Muscle layer of duodenum (tissue), 2 donors: ENCODE measurements around the gene MYO5A.

ENCODE experiments used
- H3K27ac ChIP-seq: one replicate; pipeline ENCODE4 v1.7.0; 2013; ENCODE audit warnings: mild to moderate bottlenecking, low read length
- H3K27me3 ChIP-seq: one replicate; pipeline ENCODE4 v1.7.0; 2013; ENCODE audit warnings: low read depth, mild to moderate bottlenecking, control low read depth, low read length
- H3K36me3 ChIP-seq, 2 donors: one replicate each; pipeline ENCODE4 v1.7.0; 2013; ENCODE audit warnings: low read length in 2 of 2, control low read depth in 1 of 2, mild to moderate bottlenecking in 1 of 2; ENCODE audit not compliant: insufficient read depth in 2 of 2, control insufficient read depth in 1 of 2
- H3K4me1 ChIP-seq, 2 donors: one replicate each; pipeline ENCODE4 v1.7.0; 2013; ENCODE audit warnings: low read length in 2 of 2, mild to moderate bottlenecking in 2 of 2, control low read depth in 1 of 2, moderate library complexity in 1 of 2; ENCODE audit not compliant: insufficient read depth in 2 of 2, control insufficient read depth in 1 of 2
- H3K4me3 ChIP-seq, 2 donors: one replicate each; pipeline ENCODE4 v1.7.0; 2013; ENCODE audit warnings: low read length in 2 of 2, low read depth in 1 of 2, mild to moderate bottlenecking in 1 of 2
- H3K9me3 ChIP-seq, 2 donors: one replicate each; pipeline ENCODE4 v1.7.0; 2013; ENCODE audit warnings: low read length in 2 of 2, control low read depth in 1 of 2, mild to moderate bottlenecking in 1 of 2; ENCODE audit not compliant: control insufficient read depth in 1 of 2
- donor health status: healthy.

The MYO5A gene

DNA sequence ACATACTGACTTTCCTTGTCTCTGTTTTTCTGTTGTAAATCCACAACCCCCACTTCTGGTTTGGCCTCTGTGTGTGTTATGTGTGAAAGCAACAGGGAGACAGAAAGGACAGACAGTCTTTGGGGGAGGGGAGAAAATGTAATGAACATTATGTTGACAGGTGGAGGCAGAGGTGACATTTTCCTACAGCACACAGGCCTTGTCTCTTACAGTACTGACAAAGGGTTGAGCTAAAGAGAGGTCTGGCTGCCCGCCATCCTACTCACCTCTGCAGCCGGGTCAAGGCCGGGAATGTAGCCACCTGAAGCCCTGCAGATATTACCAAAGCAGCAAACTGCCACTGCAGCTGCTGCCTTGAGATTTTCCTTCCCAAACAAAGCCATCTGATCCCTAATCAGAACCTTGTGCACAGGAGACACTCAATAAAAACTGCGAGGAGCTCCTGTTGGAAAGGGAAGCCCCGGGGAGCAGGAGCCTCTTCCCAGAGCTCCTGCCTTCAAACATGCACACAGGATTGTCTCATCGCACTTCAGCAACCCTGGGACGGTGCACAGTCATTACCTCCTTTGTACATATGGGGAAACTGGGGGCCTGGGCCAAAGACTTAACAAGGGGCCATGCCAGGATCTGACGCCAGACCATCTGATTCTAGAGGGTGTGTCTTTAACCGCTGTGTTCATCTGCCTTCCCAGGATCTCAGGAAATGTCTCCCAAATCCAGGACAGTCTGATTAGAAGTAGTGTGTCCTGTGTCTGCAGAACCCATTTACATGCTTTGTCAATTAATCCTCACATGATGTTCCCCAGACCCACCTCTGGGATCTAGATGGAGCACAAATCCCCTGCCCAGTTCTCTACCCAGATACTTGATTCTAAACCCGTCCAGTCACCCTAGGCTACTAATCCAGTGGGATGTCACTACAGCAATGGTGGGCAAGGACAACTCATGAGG is 247.3 kb downstream of the MYO5A start:
- H3K27me3 ChIP-seq: no peaks in the 10 kb centered on the region
- no peak overlapping the region for H3K27ac ChIP-seq

DNA sequence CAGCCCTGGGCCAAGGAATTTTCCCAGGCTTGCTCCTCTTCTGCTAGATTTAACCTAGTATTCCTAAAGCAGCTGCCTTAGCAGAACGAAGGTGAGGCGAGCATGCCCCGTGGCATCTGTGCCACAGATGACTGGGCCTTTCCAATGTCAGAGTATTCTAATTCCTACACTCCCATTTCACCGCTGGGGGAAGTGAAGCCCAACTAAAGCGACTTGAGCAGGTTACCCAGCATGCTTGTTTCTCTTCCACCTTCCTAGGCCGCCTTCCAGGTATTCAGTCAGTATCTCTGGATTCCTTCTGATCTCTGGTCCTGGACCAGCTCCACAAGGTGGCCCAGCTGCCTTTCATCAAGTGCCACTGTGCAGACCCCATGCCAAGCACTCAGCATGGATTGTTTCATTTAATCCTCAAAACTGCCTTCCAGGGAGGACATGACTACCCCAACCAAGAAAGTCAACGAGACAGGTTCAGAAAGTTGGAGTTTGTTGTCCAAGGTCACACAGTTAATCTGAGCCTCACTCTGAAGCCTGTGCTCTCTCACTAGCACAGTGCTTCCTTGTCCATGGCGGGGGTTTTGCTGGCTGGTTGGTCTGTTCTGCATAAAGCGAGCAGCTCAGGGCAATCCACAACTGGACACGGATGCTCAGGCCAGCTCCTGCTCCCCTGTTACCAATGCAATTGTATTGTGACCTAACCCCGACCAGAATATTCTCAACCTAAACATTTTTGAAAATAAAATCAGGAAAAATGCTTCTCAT is 248.2 kb downstream of the MYO5A start:
- no peaks in the 10 kb centered on the region for H3K4me1 ChIP-seq
- H3K4me3 ChIP-seq: no peak overlapping the region
- H3K36me3 ChIP-seq: no peaks in the 10 kb centered on the region
- no peaks in the 10 kb centered on the region for H3K9me3 ChIP-seq
- H3K27me3 ChIP-seq: no peaks in the 10 kb centered on the region
- no peak overlapping the region for H3K27ac ChIP-seq

More for the DNA sequence above, 247.3 kb downstream of the MYO5A start:
- Histone ChIP-seq H3K36me3 (no peaks in the 10 kb centered on the region), H3K9me3 (no peaks in the 10 kb centered on the region), H3K4me3 (no peak overlapping the region), H3K4me1 (no peaks in the 10 kb centered on the region)

DNA sequence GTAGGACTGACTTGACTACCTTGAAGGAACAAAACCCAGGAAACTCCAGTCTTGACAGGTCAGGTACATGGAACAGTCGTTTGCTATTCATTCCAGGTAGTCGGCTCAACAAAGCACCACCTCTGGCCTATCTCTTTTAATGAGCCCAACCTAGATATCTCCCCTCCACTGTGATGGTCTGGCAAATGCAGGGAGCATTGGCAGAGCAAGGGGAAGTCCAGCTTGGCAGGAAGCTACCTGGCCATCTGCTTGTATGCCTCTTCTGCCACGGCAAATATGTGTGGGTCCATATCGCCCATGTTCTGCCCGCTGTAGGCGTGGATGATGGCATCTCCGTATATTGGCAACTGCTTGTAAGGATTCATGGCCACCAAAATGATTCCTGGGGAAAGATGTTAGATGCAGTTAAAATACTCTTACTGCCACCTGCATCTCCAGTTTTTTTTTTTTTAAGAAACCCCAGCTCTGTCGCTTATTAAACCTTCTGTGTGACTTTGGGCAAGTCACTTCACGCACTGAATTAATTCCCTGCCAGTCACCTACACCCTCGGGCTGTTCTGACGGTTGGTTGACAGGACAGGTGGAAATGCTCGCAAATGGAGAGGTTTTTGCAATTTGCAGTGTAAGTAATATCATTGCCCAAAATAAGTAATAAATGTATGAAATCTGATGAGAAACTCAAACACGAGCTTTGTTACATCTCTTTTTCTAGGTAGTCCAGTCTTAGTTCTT is 249.9 kb downstream of the MYO5A start:
- no peak overlapping the region for H3K27ac ChIP-seq

DNA sequence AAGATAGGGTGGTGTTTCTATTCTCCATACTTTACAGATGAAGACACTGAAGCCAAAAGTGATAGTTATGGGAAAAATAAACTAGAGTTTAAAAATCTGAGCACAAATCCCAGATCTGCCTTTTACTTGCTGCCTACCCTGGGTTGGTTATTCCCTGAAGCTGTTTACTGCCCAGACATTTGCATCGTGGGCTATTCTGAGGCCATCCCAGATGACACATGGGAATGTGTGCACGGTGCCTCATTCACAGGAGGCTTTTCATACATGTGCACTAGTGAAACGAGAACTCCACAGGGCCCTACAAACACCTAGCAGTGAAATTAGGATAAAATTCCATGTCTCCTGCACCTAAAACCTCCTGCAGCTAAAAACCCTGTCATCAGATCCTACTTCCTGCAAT is 250.5 kb downstream of the MYO5A start:
- Histone ChIP-seq H3K4me3 (no peak overlapping the region), H3K27ac (no peak overlapping the region), H3K36me3 (no peaks in the 10 kb centered on the region), H3K27me3 (no peaks in the 10 kb centered on the region), H3K9me3 (no peaks in the 10 kb centered on the region), H3K4me1 (no peaks in the 10 kb centered on the region)

More for the DNA sequence above, 249.9 kb downstream of the MYO5A start:
- Histone ChIP-seq H3K9me3 (no peaks in the 10 kb centered on the region), H3K27me3 (no peaks in the 10 kb centered on the region), H3K4me1 (no peaks in the 10 kb centered on the region), H3K4me3 (no peak overlapping the region), H3K36me3 (no peaks in the 10 kb centered on the region)

DNA sequence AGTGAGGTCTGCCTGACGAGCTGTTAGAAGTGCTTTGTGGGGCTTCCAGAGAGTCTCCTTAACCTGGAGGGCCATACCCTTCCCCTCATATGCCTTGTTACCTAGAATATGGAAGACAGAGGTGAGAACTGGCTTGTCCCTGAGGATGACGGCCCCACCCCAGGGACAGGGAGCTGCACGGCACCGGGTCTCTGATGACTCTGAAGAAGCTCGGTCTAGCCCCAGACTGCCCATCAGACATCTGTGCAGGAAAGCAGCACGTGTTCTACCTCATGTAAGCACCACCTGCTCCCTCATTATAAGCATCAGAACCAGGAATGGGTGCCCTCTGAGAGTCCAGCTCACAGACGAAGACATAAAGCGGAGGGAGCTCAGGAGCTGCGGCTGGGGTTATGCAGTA is 251.1 kb downstream of the MYO5A start:
- Histone ChIP-seq H3K36me3 (no peaks in the 10 kb centered on the region), H3K9me3 (no peaks in the 10 kb centered on the region), H3K4me1 (no peaks in the 10 kb centered on the region), H3K27me3 (no peaks in the 10 kb centered on the region), H3K4me3 (no peak overlapping the region), H3K27ac (no peak overlapping the region)

DNA sequence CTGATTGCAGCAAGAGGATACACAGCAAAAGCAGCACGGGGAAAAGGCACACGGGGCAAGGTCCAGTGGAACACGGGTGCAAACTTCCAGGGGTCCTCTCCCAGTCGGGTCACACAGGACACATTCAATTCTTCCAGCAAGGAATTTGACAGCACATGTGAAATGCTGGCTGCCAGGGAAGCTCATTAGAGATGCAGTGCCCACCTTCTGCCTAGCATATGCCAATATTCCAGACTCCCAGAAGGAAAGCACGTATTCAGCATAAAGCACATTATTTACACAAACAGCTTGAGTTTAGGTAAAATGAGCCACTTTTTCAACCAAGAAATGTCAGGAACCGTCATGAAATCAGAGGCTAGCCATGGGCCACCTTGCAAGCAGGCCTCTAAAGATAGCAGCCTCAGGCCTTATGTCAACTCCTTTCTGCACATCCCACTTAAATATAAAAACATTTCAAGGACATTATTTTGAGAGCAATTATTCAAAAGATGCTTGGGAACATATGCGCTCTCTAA is 252.4 kb downstream of the MYO5A start:
- Histone ChIP-seq H3K27ac (no peak overlapping the region), H3K27me3 (no peaks in the 10 kb centered on the region), H3K36me3 (no peaks in the 10 kb centered on the region), H3K4me3 (no peak overlapping the region), H3K4me1 (no peaks in the 10 kb centered on the region), H3K9me3 (no peaks in the 10 kb centered on the region)

DNA sequence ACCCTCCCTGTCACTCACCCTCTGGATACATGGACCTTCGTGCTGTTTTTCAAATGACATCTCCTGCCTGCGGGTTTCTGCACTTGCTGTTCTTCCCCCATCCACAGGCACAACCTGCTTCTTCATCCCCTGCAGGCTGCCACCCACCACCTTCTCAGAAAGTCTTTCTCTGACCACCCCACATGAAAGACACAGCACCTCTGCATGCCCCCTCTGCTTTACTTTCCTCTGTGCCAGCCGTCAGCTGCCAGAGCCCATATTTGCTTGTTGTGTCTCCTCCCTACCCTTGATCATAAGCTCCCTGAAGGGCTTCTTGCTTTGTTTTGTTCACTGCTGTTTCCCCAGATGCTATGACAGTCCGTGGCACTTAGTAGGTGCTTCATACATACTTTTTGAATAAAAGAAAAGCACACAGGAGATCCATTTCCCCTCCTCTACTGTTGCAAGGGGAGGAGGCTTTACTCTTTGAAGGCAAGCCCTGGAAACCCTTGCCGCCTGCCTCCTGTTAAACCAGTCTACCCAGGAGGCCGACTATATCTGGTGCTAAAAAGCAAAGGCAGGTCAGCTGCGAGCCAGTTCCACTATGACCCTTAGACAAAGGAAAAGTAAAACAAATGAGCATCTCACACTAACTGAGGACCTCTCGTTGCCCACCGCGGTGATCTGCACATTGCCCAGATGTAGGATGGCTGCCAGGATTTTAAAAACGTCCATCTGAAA is 265.0 kb downstream of the MYO5A start:
- Histone ChIP-seq H3K36me3 (peaks cover 0 to 3% of the 10 kb centered on the region in 2 donors), H3K9me3 (no peaks in the 10 kb centered on the region), H3K27me3 (no peaks in the 10 kb centered on the region), H3K4me1 (no peaks in the 10 kb centered on the region), H3K4me3 (no peak overlapping the region), H3K27ac (peak overlapping the region; percentile 11)

DNA sequence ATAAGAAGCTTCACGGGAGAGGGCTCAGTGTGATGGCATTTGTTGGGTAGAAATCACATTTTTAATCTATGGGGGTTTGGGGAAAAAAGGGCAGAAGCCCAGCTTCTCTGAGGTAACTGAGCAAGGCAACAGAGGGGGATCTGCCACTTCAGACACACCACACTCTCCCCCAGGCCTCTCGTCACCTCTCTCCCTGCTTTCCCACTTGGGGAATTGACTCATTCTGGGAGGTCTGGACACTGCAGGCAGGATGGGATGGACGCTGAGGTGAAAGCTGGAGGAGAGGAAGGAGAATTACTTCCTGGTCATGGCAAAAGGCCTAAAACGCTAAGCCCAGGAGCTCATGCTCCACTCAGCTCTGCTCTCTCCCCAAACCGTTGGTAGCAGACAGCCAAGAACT is 266.3 kb downstream of the MYO5A start:
- Histone ChIP-seq H3K27me3 (no peaks in the 10 kb centered on the region), H3K36me3 (no peaks in the 10 kb centered on the region), H3K27ac (peak overlapping the region; percentile 1), H3K9me3 (no peaks in the 10 kb centered on the region), H3K4me1 (no peaks in the 10 kb centered on the region), H3K4me3 (peak overlapping the region in 1 of 2 donors; percentile 12)

DNA sequence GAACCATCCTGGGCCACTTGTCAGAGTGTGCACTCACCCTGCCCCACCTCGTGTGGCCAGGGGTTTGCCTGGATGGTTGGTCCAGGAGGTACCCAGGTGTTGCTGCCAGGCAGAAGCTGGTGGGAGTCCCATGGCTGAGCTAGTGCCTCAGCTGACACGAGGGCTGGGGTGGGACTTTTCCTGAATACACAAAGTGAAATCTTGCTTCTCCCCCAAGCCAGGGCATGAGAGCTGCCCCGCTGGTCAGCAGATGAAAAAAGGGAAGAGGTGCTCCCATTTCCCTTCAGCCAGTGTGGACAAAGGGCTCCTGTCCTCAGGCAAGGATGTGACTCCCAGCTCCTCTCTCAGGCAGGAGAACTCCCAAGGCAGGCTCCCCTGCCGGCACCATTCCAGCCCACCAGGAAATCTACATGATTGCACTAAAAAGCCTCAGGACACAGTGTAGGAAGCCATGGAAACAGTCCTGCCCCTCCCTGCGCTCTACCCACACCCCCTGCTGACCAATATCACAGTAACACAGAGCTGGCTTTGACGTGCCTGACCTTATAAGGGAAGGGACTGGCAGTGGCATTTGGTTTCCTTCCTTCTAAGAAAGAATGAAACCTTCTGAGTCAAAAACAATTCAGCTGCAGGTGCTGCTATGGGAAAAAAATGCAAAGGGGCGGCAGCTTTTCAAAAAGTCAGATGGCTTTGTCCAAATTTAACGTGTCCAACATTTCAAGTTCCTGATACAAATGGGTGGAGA is 267.0 kb downstream of the MYO5A start:
- Histone ChIP-seq H3K4me1 (no peaks in the 10 kb centered on the region), H3K4me3 (no peak overlapping the region), H3K9me3 (no peaks in the 10 kb centered on the region), H3K36me3 (no peaks in the 10 kb centered on the region), H3K27me3 (no peaks in the 10 kb centered on the region), H3K27ac (peak overlapping the region; percentile 1)

DNA sequence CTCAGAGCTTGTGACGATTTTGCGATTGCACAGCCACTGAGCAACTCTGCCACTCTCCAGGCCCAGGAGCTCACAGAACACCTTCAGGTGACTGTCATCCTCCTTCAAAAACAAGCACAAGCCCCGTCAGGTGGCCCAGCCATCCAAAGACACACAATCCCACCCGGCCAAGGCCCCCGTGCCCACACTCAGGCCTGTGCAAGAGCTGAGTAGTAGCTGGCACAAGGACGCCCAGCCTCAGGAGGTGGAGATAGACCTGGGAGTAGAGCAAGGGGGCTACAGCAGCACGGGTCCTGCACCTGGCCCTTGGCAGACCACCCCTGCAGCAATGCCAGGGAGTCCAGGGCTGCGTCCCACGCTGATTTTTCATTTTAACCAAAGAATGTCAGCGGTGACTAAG is 267.7 kb downstream of the MYO5A start:
- Histone ChIP-seq H3K9me3 (no peaks in the 10 kb centered on the region), H3K27me3 (no peaks in the 10 kb centered on the region), H3K4me1 (no peaks in the 10 kb centered on the region), H3K36me3 (no peaks in the 10 kb centered on the region), H3K4me3 (no peak overlapping the region), H3K27ac (no peak overlapping the region)
